CD14-positive monocyte (primary cell): ENCODE data around the gene B2M. TPM values are rescaled to one million over a fixed set of nuclear protein-coding genes. Genes with fewer than 3 reads are reported as not detected.

Experiments
- DNase-seq, 3 donors: peaks; one replicate each; pipeline ENCODE4 v3.0.0-alpha.2; 2011 to 2022
- H2AFZ ChIP-seq: 2 replicates; pipeline ENCODE4 v1.6.0; 2012; ENCODE audit warnings: mild to moderate bottlenecking, low read depth, low read length, inconsistent platforms; ENCODE audit not compliant: insufficient read depth, poor library complexity, severe bottlenecking
- H3K27ac ChIP-seq, 2 donors: 1 replicate in 1 of 2; 2 replicates in 1 of 2; pipeline ENCODE4 v1.5.1; 2012 to 2013; ENCODE audit warnings: low read length in 2 of 2, control low read depth in 1 of 2, inconsistent platforms in 1 of 2, low read depth in 1 of 2, mild to moderate bottlenecking in 1 of 2
- H3K27me3 ChIP-seq, 2 donors: one replicate each; pipeline versions ENCODE4 v1.6.0 to v1.6.1; 2011 to 2013; ENCODE audit warnings: low read length in 2 of 2; ENCODE audit not compliant: control insufficient read depth in 2 of 2, insufficient read depth in 2 of 2
- H3K36me3 ChIP-seq, 2 donors: replicated peaks in 1 of 2; 1 replicate in 1 of 2; 2 replicates in 1 of 2; pipeline versions ENCODE4 v1.5.1 to v1.6.1; 2012 to 2013; ENCODE audit warnings: low read length in 2 of 2, control low read depth in 1 of 2, inconsistent platforms in 1 of 2, mild to moderate bottlenecking in 1 of 2; ENCODE audit not compliant: insufficient read depth in 2 of 2, control insufficient read depth in 1 of 2
- H3K4me1 ChIP-seq, 2 donors: 1 replicate in 1 of 2; 2 replicates in 1 of 2; pipeline versions ENCODE4 v1.5.1 to v1.6.1; 2012 to 2013; ENCODE audit warnings: low read length in 2 of 2, control low read depth in 1 of 2, inconsistent platforms in 1 of 2, mild to moderate bottlenecking in 1 of 2, moderate library complexity in 1 of 2; ENCODE audit not compliant: insufficient read depth in 2 of 2, control insufficient read depth in 1 of 2
- H3K4me2 ChIP-seq: replicated peaks from 2 replicates; pipeline ENCODE3; 2012; ENCODE audit warnings: low read length, moderate library complexity, mild to moderate bottlenecking; ENCODE audit not compliant: poor library complexity, severe bottlenecking; ENCODE audit errors: extremely low read depth
- H3K4me3 ChIP-seq, 3 experiments: fragments of 200-600 bp in 1 of 3; sonication (generic) in 1 of 3; replicated peaks in 1 of 3; 1 replicate in 2 of 3; 2 replicates in 1 of 3; pipeline ENCODE4 v1.5.1; 2011 to 2013; ENCODE audit warnings: low read length in 3 of 3, mild to moderate bottlenecking in 3 of 3, control low read depth in 2 of 3, low read depth in 2 of 3, inconsistent platforms in 1 of 3, moderate library complexity in 1 of 3
- H3K79me2 ChIP-seq: 2 replicates; pipeline ENCODE4 v1.6.0; 2012; ENCODE audit warnings: mild to moderate bottlenecking, control low read depth, inconsistent platforms, low read length, moderate library complexity; ENCODE audit not compliant: insufficient read depth
- H3K9ac ChIP-seq: 2 replicates; pipeline ENCODE4 v1.6.0; 2017; ENCODE audit warnings: low read length, mild to moderate bottlenecking; ENCODE audit not compliant: insufficient read depth, poor library complexity, severe bottlenecking
- H3K9me3 ChIP-seq, 2 donors: replicated peaks in 1 of 2; 1 replicate in 1 of 2; 2 replicates in 1 of 2; pipeline versions ENCODE4 v1.5.1 to v1.6.1; 2012 to 2013; ENCODE audit warnings: low read length in 2 of 2, control low read depth in 1 of 2; ENCODE audit not compliant: control insufficient read depth in 1 of 2, insufficient read depth in 1 of 2
- H4K20me1 ChIP-seq: 2 replicates; pipeline ENCODE4 v1.6.0; 2012; ENCODE audit warnings: mild to moderate bottlenecking, low read length, control low read depth, moderate library complexity; ENCODE audit not compliant: insufficient read depth
- H3K27ac Mint-ChIP-seq, 7 donors: one replicate each; pipeline ENCODE4 v1.8.0; 2020; ENCODE audit warnings: mild to moderate bottlenecking in 7 of 7, mixed read lengths in 7 of 7, moderate library complexity in 6 of 7, inconsistent platforms in 2 of 7
- H3K27me3 Mint-ChIP-seq, 3 donors: one replicate each; pipeline ENCODE4 v1.8.0; 2021 to 2022; ENCODE audit warnings: low read depth in 3 of 3, mild to moderate bottlenecking in 3 of 3, mixed read lengths in 3 of 3, moderate library complexity in 3 of 3, inconsistent platforms in 1 of 3
- H3K36me3 Mint-ChIP-seq, 2 donors: one replicate each; pipeline ENCODE4 v1.8.0; 2020; ENCODE audit warnings: mixed read lengths in 2 of 2, inconsistent platforms in 1 of 2, mild to moderate bottlenecking in 1 of 2
- H3K4me1 Mint-ChIP-seq: one replicate; pipeline ENCODE4 v1.8.0; 2020; ENCODE audit warnings: mild to moderate bottlenecking, mixed read lengths
- H3K4me3 Mint-ChIP-seq, 2 donors: one replicate each; pipeline ENCODE4 v1.8.0; 2020; ENCODE audit warnings: mild to moderate bottlenecking in 2 of 2, mixed read lengths in 2 of 2, moderate library complexity in 1 of 2
- H3K9me3 Mint-ChIP-seq, 7 donors: one replicate each; pipeline ENCODE4 v1.8.0; 2020 to 2022; ENCODE audit warnings: mixed read lengths in 7 of 7, mild to moderate bottlenecking in 6 of 7, moderate library complexity in 6 of 7, inconsistent platforms in 2 of 7
- WGBS: methylation state at CpG from one replicate; pipeline ENCODE4 v1.1.5; 2013; ENCODE audit warnings: missing lambda C conversion rate; ENCODE audit not compliant: insufficient coverage; 5-methylcytosine and 5-hydroxymethylcytosine counted together
- intact Hi-C, 2 donors: fragments of 100-400 bp; cut with micrococcal nuclease; formaldehyde crosslinking; loops; one replicate each; pipeline versions ENCODE4 v1.15.0 to v1.15.1; 2023
- polyA plus RNA-seq, 3 donors: library from polyadenylated mRNA; depleted of rRNA in 1 of 3; unstranded in 2 of 3; stranded (reverse) in 1 of 3; fragments of 300-500 nt in 2 of 3; fragments of >200 nt in 1 of 3; fragmentation: Illumina TruSeq in 2 of 3; gene quantifications; 1 replicate in 2 of 3; 2 replicates in 1 of 3; pipeline ENCODE4 v1.2.3, GENCODE V29; 2012 to 2021
- TF ChIP-seq, protein P1 (sequence below): fragments of 200-600 bp; IDR thresholded peaks from one replicate; pipeline ENCODE4 v1.8.0; 2022; ENCODE audit warnings: antibody characterized with exemption, mild to moderate bottlenecking

Gene B2M
- polyA plus RNA-seq, 3 donors, result 17,356 to 28,278 (median 28,259) TPM

DNA sequence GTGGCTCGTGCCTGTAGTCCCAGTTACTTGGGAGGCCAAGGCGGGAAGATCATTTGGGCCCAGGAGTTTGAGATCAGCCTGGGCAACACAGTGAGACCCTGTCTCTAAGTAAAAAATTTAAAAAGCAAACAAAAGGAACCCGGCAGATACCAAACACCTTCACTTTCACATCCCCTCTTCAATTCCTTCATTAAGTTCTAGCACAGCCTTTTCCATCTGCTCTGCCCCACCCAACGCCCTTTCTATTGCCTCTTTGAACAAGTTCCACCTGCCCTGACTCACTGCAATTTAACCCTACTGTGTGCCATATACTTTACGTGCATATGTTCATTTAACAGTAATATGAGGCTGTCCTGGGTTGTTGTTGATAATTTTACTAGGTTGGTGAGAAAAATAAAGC, 35.4 kb upstream of the B2M start:
- Histone ChIP-seq H3K4me3 (no peak overlapping the region), H3K27ac (no peak overlapping the region), H3K79me2 (no peaks in the 10 kb centered on the region), H3K27me3 (no peaks in the 10 kb centered on the region), H3K9ac (no peak overlapping the region), H3K36me3 (no peaks in the 10 kb centered on the region), H4K20me1 (no peaks in the 10 kb centered on the region), H3K4me2 (no peak overlapping the region), H2AFZ (no peak overlapping the region), H3K4me1 (peaks cover 0 to 9% of the 10 kb centered on the region in 2 donors), H3K9me3 (no peaks in the 10 kb centered on the region)
- peaks cover 0 to 1% (median 0%) of the 10 kb centered on the region in 7 donors for H3K9me3 Mint-ChIP-seq
- no peaks in the 10 kb centered on the region for H3K36me3 Mint-ChIP-seq
- DNase-seq, result no peak
- peaks cover 0 to 3% (median 2%) of the 10 kb centered on the region in 3 donors for H3K27me3 Mint-ChIP-seq
- intact Hi-C loops, result no loop called here
- peak overlapping the region in 1 of 7 donors; percentile 63 for H3K27ac Mint-ChIP-seq
- peaks cover 22% of the 10 kb centered on the region for H3K4me1 Mint-ChIP-seq
- WGBS, result 73% methylated on average over 4 of the region's 5 CpGs
- H3K4me3 Mint-ChIP-seq, result no peak overlapping the region
- TF ChIP-seq, protein P1, sequence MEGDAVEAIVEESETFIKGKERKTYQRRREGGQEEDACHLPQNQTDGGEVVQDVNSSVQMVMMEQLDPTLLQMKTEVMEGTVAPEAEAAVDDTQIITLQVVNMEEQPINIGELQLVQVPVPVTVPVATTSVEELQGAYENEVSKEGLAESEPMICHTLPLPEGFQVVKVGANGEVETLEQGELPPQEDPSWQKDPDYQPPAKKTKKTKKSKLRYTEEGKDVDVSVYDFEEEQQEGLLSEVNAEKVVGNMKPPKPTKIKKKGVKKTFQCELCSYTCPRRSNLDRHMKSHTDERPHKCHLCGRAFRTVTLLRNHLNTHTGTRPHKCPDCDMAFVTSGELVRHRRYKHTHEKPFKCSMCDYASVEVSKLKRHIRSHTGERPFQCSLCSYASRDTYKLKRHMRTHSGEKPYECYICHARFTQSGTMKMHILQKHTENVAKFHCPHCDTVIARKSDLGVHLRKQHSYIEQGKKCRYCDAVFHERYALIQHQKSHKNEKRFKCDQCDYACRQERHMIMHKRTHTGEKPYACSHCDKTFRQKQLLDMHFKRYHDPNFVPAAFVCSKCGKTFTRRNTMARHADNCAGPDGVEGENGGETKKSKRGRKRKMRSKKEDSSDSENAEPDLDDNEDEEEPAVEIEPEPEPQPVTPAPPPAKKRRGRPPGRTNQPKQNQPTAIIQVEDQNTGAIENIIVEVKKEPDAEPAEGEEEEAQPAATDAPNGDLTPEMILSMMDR, result no peak

DNA sequence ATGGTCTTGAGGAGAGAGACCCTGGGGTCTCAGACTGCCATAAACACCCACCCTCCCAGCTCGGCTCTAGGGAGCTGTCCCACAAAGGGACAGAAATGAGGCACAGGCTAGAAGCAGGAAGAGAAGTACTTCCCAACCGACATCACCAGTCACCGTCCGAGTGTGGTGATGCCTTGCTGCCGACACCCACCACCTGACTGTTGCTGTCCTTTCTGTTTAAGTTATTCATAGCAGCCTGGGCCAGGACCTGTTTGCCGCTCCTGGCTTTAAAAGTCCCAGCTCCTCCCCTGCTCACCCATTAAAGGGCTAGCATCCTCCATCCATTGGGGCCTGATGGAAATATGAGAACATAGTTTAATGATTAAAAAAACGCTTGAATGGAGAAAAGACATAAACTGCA, 34.6 kb upstream of the B2M start:
- peaks cover 20% of the 10 kb centered on the region for H3K4me1 Mint-ChIP-seq
- no peaks in the 10 kb centered on the region for H3K9me3 ChIP-seq
- no peak overlapping the region for H3K4me3 Mint-ChIP-seq
- intact Hi-C loops, result no loop called here
- peaks cover 0 to 3% (median 2%) of the 10 kb centered on the region in 3 donors for H3K27me3 Mint-ChIP-seq
- H3K9ac ChIP-seq, result no peak overlapping the region
- H3K4me2 ChIP-seq, result no peak overlapping the region
- no peak for DNase-seq
- H3K36me3 ChIP-seq, result no peaks in the 10 kb centered on the region
- H3K4me3 ChIP-seq, result no peak overlapping the region
- H3K79me2 ChIP-seq, result no peaks in the 10 kb centered on the region
- 37% methylated on average over 4 of the region's 7 CpGs for WGBS
- H3K36me3 Mint-ChIP-seq, result no peaks in the 10 kb centered on the region
- H3K9me3 Mint-ChIP-seq, result peaks cover 0 to 1% (median 0%) of the 10 kb centered on the region in 7 donors
- H3K27ac ChIP-seq, result no peak overlapping the region
- peak overlapping the region in 1 of 7 donors; percentile 72 for H3K27ac Mint-ChIP-seq
- H2AFZ ChIP-seq, result peak overlapping the region; percentile 20
- no peaks in the 10 kb centered on the region for H4K20me1 ChIP-seq
- TF ChIP-seq, protein P1, result no peak
- peaks cover 0 to 10% of the 10 kb centered on the region in 2 donors for H3K4me1 ChIP-seq
- no peaks in the 10 kb centered on the region for H3K27me3 ChIP-seq
